Ureter (tissue), 1 donor: Measurements from ENCODE around the gene DUSP8. TPM values are rescaled to one million over a fixed set of nuclear protein-coding genes. Genes with fewer than 3 reads are reported as not detected.

Experiments
- total RNA-seq: library from RNA; stranded (reverse); gene quantifications from one replicate; pipeline ENCODE4 v1.2.4, GENCODE V29; 2023
- donor health status: DM: yes; HTN: yes; CAD: no.

The DUSP8 gene
- total RNA-seq, 1 donor from 2014 or later, result 6.0 TPM

Other genes starting within 250 kb of the DUSP8 start
- gene BRSK2, start 182.3 kb downstream of the DUSP8 start, total RNA-seq, result 1.7 TPM
- gene MOB2, start 85.5 kb downstream of the DUSP8 start, total RNA-seq, result 61.5 TPM
- not detected for gene KRTAP5-1, start 13.0 kb upstream of the DUSP8 start, total RNA-seq
- not detected for gene KRTAP5-2, start 26.0 kb upstream of the DUSP8 start, total RNA-seq
- gene KRTAP5-3, start 36.2 kb upstream of the DUSP8 start, total RNA-seq, result not detected
- gene KRTAP5-4, start 49.9 kb upstream of the DUSP8 start, total RNA-seq, result not detected
- gene KRTAP5-5, start 57.5 kb upstream of the DUSP8 start, total RNA-seq, result not detected
- not detected for gene KRTAP5-6, start 124.9 kb upstream of the DUSP8 start, total RNA-seq
- 49.2 TPM for gene IFITM10, start 178.3 kb upstream of the DUSP8 start, total RNA-seq
- gene CTSD, start 191.7 kb upstream of the DUSP8 start, total RNA-seq, result 1,385 TPM